Measurements from ENCODE around the gene CNST.

CNST gene, protein sequence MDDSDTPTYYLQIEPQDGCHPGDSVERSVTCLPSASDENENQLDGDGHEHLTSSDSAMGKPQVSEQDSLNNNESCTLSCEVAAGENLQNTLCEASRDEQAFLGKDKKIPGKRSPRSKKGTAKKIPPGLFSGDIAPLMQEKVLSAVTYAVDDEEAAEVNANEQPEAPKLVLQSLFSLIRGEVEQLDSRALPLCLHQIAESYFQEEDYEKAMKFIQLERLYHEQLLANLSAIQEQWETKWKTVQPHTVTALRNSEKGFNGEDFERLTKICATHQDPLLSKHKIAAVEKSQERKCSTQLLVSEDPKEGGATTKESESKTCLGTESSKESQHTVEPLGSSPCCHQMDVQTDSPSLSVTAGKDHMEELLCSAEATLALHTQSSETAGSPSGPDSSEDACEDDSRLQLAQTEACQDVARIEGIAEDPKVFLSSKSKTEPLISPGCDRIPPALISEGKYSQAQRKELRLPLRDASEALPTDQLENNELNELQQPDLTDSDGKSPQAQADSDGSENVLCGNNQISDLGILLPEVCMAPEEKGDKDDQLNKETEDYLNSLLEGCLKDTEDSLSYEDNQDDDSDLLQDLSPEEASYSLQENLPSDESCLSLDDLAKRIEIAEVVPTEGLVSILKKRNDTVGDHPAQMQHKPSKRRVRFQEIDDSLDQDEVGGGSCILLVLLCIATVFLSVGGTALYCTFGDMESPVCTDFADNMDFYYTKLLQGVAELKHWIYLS

DNA sequence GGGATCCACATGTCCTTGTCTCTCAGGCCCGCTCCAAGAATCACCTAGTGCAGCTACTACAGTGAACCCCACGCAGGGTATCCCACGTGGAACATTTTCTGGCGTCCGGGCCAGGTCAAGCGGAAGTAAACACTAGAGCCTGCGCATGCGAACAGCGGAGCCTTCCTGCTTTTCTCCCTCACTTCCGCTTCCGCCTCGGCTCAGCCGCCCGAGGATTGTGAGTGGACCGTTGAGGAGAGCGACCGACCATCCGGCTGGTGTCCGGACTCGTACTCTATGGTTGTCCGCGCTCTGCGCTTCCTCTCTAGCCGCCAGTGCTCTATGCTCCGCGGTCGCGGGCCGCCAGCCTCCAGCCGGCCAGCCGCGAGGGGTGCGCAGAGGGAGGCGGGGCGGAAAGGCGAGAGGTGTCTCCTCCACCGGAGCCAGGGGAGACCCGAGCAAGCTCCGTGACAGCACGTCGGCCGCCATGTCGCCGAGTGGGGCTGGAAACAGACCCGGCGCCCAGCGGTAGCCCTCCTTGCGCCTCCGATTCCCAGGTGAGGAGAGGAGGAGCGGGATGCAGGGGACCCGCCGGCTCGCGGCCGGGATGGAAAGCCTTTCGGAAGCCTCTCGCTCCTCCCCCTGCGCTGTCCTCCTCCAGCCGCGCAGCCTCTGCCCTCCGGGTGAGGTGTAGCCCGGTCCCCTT is at the start of gene CNST, which contains the start of gene TFB2M:
TSS of gene CNST (plus strand) at position 329 of the 685 bp plus-strand sequence. CDS start 25,107 bp downstream, outside the sequence.
TSS of gene TFB2M (minus strand) at position 134 of the 685 bp plus-strand sequence. CDS start at position 11, 123 bp downstream.
- peak; percentile 99 for DNase-seq (ENCODE audit: low spot score)

DNA sequence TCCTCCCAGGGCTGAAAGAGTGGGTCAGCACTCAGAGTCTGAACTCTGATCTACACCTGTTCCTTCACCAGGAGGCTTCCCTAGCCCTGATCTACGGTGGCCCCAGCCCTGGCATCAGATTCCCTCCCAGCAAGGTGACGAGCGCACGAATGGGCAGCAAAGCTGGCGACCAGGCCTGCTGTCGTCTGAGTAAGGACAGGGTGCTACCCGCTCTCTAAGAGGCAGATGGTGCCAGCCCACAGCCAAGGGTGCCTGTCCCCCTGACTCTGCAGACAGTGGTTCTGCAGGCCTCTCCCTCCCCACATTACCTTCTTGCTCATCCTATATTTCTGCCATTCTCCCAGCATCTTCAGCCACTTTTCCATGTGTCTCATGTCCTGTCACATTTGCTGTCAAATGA is 48.9 kb upstream of the CNST start:
- no peak for DNase-seq (ENCODE audit: low spot score)

DNA sequence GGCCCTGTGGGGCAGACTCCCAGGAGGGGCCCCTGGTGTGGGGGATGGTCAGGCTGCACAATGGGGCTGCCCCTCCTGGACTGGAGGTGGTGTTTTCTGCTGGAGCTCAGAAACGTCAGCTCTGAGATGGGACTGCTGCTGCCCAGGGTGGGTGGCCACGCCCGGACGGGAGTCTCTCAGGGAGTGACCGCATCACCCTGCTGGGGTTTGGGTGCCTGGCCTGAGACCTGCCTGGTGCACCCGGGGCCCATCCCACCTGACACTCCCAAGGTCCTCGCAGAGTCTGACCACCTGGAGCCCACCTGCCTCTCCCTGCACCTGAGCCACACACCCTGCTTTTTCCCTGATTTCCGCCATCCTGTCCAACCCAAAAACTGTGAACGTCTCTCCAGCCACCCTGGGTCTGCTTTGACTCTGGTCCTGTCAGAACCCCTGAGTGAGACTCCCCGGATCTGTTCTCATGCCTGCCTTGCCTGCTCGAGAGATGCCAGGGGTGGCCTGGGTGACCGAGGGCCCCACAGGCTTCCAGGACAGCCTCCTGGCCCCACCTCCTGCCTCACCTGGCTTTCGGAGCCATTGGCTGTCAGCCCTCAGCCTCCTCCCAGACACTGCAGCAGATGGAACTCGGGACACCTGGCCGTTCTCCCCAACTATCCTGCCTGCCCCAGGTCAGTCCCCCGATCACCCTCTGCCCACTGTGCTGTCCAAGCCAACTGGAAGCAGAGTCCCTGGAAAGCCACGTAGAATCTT is 47.6 kb upstream of the CNST start:
- no peak for DNase-seq (ENCODE audit: low spot score)

DNA sequence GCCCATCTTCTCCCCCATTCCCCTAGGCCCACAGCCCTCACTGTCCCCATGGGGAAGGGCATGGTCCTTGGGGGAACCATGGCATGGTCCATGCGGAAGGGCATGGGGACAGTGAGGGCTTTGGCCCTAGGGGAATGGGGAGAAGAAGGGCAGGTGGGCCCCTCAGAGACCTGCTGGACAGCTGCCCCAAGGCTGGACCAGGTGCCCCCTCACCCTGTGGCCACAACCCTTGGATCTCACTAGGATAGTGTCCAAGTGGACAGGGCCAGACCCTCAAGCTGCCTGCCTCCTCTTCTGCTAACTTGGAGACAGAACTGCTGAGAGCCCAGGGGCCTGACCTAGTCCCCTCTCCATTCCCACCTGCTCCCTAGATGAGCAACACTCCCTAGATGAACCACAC is 46.7 kb upstream of the CNST start:
- DNase-seq (ENCODE audit: low spot score): no peak

DNA sequence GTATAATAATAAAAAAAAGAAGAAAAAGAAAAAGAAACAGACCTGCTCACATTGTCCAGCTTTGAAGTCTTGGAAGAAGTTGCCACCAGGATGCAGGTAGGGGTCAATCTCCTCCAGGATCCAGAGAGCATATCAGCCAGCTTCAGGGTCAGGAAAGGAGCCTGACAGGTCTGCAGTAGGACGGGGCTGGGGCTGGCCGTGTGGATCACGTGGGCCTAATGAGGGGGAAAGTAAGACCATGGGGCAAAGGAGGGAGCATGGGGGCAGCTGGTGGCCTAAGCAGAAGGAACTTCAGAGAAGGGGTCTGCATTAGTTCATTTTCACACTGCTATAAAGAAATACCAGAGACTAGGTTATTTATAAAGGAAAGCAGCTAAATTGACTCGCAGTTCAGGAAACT is 39.9 kb upstream of the CNST start:
- DNase-seq (ENCODE audit: low spot score): no peak

DNA sequence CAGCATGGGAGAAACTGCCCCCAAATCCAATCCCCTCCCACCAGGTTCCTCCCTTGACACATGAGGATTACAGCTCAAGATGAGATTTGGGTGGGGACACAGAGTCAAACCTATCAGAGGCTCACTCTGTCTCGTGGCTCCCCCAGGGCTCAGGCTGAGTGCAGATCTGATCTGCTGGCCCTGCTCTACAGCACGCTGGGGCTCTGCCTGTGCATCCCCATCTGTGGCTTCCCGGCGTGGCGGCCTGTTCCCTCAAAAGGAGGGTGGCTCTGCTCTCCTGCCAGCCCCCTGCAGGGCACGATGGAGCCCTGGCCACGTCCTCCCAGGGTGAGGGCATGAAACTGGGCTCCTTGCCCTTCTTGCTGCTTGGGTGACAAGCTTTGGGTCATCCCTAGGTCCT is 39.3 kb upstream of the CNST start:
- no peak for DNase-seq (ENCODE audit: low spot score)

DNA sequence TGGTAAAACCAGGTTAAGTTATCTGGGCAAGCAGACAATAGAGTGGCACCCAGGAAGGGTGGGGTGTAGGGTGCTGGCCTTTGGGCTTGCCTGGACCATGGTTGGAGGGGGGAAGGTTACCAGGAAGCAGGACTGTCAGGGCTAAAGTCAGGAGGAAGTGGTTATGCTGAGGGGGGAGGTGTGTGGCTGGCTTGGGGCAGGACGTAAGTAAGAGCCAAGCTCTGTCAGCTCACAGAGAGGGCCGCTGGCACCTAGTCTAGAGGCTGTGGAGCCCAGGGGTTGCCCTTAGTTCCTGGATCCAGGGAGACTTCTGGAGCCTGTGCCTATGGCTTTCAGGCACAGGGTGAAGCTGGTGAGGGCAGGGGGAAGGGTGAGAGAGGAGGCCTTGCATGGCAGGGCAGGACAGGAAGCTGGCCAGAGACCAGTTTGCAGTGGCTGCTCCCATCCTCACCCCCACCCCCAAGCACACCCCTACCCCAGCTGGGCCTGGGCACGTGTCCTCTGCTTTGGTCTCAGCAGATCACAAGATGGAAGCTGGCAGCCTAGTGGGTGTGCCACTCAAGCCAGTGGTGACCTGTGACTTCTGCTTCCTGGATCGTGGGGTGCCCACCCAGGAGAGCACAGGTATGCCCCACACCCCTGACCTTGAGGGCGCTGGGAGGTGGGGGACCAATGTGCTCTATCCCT is 38.7 kb upstream of the CNST start:
- DNase-seq (ENCODE audit: low spot score): no peak

DNA sequence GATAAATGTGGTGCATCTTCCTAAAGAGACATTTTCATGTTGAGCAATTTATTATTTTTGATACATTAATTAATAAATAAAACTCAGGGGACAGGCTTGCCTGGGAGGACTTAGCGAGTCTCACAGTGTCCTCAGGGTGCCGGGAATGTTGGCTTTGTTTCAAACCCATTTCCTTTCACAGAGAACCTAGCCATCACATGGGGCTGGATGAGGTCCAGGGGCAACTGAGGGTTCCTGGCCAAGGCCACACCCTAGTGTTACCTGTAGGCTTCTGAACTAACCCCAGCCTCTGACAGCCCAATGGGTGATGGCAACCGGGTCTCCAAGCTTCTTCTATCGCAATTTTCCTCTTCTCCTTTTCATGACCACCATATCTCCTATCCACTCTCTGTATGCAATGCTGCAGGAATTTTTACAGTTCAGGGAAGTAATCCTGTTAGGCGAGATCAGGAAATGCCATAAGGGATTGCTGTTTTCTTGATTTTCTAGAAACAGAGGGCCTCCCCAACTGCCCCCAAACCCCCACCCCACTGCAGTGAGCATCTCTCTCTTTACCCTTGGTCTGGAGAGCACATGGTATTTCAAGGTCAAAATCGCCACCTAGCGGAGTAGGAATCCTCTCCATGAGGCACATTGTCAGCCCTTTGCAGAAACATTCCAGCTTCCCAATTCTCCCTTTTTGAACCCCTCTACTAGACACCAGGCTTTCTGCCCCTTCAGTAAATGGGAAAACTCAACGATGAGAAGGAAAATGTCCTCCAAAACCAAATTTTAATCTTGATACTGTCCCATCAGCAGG is 37.1 kb upstream of the CNST start:
- DNase-seq (ENCODE audit: low spot score): no peak

DNA sequence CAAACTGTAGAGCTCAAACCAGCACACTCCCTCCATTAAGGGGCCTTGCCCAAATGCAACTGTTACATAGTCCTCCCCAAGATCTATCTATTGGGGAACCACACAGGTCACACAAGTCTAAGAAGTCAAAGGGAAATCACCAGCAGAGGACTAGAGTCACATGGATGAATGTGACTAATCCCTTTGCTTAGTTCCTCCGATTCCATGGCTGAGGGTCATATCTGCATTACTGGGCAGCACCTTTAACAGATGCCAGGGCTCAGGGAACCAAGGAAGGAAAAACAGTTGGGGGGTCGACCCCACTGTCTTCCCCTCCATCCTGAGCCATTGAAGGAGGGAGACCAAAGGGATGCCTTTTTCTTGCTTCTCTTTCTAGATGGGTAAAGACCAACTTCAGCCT is 35.8 kb upstream of the CNST start:
- DNase-seq (ENCODE audit: low spot score): no peak

DNA sequence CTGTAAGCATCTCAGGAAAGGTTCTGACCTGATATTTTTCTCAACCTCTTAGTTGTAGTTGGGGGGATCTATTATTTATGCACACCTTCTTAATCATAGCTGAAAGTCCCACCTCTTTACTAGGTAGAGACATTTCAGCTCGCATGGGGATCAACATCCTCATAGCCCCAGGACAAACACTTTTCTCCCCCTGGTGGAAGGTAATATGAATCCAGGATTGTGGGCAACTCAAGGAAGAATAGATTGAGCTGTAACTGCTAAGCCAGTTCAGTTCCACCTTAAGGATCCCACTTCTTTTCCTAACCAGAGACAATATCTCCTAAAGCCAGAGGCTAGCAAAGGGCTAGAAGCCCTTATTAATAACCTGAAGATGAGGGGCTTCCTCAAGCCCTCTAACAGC is 33.7 kb upstream of the CNST start:
- DNase-seq (ENCODE audit: low spot score): no peak

DNA sequence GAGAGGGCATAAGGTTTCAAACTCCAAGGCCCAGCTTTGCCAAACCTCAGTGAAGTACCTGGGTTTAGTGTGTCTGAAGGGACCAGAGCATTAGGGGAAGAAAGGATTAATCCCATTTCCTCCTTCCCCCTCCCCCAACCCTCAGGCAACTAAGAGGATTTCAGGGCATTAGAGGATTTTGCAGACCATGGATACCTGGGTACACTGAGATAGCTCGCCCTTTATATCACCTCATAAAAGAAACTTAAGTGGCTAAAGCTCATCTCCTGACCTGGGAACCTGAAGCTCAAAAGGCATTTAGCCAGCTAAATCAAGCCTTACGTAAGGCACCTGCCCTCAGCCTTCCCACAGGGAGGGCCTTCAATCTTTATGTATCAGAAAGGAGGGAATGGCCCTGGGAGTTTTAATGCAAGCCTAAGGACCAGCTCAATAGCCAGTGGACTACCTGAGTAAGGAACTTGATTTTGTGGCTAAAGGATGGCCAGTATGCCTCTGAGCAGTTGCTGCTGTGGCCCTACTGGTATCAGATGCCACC is 32.8 kb upstream of the CNST start:
- no peak for DNase-seq (ENCODE audit: low spot score)

DNA sequence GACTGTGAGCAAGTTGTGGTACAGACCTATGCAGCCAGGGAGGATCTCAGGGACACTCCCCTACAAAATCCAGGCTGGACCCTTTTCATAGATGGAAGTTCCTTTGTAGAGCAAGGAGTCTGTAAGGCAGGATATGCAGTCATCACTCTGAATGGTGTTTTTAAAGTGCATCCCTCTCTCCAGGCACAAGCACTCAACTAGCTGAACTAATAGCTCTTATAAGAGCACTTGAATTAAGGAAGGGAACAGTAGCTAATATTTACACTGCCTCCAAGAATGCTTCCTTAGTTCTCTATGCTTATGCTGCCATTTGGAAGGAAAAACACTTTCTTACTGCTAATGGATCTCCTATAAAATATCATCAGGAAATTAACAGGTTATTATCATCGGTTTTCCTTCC is 32.1 kb upstream of the CNST start:
- DNase-seq (ENCODE audit: low spot score): no peak

DNA sequence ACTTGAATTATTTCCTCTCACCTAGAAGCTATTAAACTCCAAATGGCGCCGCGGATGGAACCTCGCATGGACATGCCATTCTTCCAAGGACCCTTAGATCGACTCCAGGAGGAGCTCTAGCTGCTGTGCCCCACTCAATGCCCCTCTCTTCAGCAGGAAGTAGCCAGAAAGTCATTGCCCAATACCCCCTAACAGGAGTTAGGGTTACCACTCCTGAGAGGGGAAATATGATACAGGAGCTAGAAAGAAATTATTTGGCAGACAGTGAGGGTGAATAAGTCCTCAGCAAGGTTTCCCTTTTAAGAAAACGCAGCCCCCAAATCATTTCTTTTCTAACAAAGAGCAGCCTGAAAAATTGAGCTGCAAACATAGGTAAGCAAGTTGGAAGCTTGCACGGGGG is 28.8 kb upstream of the CNST start:
- no peak for DNase-seq (ENCODE audit: low spot score)

DNA sequence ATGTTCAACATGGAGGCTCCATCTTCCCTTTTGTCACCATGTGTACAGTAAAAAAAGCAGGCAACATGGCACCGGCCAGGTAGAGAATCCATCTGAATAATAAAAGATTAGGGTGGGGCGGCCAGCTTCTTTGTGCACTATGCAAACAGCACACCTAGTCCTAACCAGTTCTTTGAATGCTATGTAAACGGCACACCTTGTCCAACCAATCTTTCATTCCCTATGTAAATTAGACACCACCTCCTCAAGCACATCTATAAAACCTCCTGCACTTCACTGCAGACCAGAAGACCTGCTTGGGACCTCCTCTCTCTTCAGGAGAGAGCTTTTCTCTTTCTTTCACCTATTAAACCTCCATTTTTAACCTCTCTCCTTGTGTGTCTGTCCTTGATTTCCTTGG is 28.4 kb upstream of the CNST start:
- no peak for DNase-seq (ENCODE audit: low spot score)

DNA sequence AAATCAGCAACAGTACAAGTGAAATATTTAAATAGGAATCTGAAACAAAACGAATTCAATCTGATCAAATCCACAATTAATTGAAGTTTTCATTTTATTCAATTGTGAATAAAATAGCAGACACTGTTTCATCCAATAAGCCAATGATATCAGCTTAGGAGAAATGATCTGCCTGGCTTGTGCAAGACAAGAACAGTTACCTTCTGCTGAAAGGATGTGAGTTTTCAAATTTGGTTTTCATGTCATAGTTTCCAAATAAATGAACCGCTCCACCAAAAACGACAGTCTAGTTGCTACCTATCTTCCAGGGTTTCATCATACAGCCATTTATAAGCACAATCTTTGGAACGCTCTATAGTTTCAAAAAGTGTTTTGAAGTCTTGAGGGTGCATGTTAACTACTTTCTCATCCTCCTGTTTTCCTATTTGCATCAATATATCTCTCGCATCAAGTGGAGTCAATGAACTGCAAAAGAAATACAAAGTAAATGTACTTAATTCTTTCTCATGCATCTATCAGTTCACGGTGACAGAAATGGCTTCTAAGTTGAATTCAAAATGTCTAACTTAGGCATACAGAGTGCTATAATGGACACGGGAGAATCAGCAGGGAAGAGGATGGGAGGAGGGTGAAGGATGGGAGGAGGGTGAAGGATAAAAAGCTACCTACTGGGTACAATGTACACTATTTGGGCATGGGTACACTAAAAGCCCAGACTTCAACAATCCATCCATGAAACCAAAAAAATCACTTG is 25.3 kb upstream of the CNST start:
- DNase-seq (ENCODE audit: low spot score): no peak

DNA sequence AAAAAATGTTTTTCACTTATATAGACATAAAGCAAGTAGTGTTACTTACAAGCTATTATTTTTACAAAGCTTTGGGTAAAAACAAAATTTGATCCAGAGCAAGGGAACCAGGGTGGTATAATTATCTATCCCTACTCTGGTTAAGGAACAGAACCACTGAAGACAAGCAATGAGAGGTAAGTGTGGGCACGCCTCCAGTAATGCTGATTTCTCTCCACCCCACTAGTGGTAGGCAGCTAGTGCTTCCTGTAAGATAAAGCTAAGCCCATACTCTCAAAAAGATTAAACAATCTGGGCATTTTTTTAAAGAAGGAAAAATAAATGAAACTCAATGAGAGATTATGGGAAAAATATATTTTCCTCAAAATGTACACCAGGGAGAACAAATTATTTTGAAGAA is 22.3 kb upstream of the CNST start:
- DNase-seq (ENCODE audit: low spot score): no peak

DNA sequence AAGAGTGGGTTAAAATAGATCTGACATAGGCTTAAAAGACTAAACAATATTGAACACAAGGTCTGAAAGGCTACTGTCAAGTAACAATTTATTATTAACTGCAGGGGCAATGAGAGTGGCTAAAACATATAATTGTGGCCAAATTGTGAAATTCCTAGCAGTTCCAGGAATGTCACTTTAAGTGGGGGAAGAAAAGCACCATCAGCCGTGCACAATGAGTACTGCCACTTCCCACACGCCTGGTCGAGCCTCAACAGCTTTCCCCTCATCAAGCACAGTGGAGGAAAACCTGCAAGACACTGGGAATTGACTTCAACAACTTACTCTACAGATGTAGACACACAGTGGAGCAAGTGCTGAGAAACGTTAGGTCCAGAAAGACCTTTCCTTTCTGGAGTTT is 16.6 kb upstream of the CNST start:
- DNase-seq (ENCODE audit: low spot score): no peak

DNA sequence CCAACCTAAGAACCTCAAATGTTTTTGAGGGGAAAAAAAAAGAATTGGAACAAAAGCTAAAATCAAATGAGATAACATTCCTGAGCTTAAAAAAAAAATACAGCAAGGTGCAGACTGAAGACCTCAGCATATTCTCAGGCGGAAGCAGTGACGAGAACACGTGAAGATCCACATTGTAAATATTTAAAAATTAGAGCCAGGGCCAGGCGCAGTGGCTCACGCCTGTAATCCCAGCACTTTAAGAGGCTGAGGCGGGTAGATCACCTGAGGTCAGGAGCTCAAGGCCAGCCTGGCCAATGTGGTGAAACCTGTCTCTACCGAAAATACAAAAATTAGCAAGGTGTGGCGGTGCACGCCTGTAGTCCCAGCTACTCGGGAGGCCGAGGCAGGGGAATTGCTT is 15.9 kb upstream of the CNST start:
- DNase-seq (ENCODE audit: low spot score): no peak

DNA sequence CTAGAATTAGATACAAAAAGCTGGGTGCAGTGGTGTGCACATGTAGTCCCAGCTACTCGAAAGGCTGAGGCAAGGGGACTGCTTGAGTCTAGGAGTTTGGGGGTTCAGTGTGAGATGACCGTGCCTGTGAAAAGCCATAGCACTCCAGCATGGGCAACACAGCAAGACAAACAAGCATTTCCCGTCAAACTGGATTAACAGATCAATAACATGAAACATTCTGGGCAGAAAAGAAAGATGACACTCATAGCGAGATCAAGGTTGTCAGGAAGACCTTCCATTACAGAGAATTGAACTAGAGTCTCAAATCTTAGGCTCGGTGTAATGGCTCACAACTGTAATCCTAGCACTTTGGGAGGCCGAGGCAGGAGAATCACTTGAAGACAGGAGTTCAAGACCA is 14.1 kb upstream of the CNST start:
- DNase-seq (ENCODE audit: low spot score): no peak

DNA sequence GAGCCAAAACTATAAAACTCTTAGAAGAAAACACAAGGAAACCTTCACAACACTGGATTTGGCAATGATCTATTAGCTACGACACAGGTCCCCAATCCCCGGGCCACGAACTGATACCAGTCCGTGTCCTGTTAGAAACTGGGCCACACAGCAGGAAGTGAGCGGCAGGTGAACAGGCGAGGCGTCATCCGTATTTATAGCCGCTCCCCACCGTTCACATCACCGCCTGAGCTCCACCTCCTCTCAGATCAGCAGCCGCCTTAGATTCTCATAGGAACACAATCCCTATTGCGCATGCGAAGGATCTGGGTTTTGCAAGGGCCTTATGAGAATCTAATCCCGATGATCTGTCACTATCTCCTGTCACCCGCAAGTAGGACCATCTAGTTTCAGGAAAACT is 12.1 kb upstream of the CNST start:
- DNase-seq (ENCODE audit: low spot score): no peak

Data from SW480 (cell line).